Gastrocnemius medialis (tissue), 4 donors: Measurements from ENCODE around the gene OAF.

Experiments used
- POLR2A ChIP-seq, 2 donors: fragments of 450-650 bp; IDR thresholded peaks; one replicate each; pipeline ENCODE4 v1.6.1; 2017; ENCODE audit warnings: antibody characterized with exemption in 2 of 2, mild to moderate bottlenecking in 2 of 2, moderate library complexity in 2 of 2
- TF ChIP-seq, protein P1 (sequence below), 5 experiments: fragments of 450-650 bp in 3 of 5; fragments of 200-600 bp in 2 of 5; sonication (generic) in 2 of 5; IDR thresholded peaks in 4 of 5; conservative IDR thresholded peaks in 1 of 5; 1 replicate in 4 of 5; 2 replicates in 1 of 5; pipeline ENCODE4 v1.5.1; 2016 to 2019; ENCODE audit warnings: antibody characterized with exemption in 5 of 5, mild to moderate bottlenecking in 3 of 5, moderate library complexity in 3 of 5

DNA sequence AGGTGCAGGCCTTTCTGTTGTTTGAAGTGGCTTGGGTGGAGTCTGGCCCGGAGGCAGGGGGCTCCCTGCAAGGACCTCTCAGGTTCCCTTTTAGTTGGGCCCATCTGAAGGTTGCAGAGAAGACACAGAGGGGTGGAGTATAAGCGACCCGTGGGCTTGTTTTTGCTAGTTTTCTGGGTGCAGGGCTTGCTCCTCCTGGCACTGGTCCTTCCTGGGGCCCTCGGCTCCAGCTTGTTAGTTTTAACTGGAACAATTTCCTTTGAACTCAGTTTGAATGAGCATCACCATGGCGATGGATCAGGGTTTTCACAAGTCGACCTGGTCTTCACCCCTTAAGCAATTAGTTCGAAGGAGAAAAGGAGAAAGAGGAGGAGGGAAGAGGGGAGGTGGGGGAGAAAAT lies 28.5 kb upstream of the OAF start:
- TF ChIP-seq, protein P1, sequence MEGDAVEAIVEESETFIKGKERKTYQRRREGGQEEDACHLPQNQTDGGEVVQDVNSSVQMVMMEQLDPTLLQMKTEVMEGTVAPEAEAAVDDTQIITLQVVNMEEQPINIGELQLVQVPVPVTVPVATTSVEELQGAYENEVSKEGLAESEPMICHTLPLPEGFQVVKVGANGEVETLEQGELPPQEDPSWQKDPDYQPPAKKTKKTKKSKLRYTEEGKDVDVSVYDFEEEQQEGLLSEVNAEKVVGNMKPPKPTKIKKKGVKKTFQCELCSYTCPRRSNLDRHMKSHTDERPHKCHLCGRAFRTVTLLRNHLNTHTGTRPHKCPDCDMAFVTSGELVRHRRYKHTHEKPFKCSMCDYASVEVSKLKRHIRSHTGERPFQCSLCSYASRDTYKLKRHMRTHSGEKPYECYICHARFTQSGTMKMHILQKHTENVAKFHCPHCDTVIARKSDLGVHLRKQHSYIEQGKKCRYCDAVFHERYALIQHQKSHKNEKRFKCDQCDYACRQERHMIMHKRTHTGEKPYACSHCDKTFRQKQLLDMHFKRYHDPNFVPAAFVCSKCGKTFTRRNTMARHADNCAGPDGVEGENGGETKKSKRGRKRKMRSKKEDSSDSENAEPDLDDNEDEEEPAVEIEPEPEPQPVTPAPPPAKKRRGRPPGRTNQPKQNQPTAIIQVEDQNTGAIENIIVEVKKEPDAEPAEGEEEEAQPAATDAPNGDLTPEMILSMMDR (IDR thresholded peaks at IDR 0.05 in 4 of 5, conservative IDR thresholded peaks at IDR 0.05 in 1 of 5) = no peak
- no peak for TF ChIP-seq POLR2A (IDR thresholded peaks at IDR 0.05)
